Measurements from ENCODE around the gene UBE2J1.

DNA sequence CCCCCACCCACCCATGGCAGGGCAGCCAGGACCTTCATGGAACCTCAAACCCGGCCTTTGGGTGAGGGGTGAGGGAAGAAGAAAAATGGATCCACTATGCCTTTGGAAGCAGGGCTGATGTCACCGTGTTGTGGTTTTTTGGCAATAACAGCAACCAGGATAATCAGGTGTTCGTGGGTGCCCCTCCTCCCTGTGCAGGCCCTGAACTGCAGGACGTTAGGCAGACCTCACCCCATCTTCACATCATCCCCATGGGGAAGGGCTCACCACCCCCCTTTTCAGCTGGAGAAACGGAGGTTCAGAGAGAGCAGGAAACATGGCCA lies 41.0 kb downstream of the UBE2J1 start:
- TF ChIP-seq, protein P1, sequence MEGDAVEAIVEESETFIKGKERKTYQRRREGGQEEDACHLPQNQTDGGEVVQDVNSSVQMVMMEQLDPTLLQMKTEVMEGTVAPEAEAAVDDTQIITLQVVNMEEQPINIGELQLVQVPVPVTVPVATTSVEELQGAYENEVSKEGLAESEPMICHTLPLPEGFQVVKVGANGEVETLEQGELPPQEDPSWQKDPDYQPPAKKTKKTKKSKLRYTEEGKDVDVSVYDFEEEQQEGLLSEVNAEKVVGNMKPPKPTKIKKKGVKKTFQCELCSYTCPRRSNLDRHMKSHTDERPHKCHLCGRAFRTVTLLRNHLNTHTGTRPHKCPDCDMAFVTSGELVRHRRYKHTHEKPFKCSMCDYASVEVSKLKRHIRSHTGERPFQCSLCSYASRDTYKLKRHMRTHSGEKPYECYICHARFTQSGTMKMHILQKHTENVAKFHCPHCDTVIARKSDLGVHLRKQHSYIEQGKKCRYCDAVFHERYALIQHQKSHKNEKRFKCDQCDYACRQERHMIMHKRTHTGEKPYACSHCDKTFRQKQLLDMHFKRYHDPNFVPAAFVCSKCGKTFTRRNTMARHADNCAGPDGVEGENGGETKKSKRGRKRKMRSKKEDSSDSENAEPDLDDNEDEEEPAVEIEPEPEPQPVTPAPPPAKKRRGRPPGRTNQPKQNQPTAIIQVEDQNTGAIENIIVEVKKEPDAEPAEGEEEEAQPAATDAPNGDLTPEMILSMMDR (IDR thresholded peaks at IDR 0.05; ENCODE audit: low read depth, low read length, poor library complexity, severe bottlenecking) = peak; percentile 65
- TF ChIP-seq EZH2phosphoT487 (IDR thresholded peaks at IDR 0.05; ENCODE audit: borderline replicate concordance, low read length) = no peak

All from DOHH2 (cell line).